ENCODE data around the gene CCND2.

The CCND2 gene

GRCh38 chr12:4257442-4257841, 16.1 kb upstream of the CCND2 start:
- DNase-seq: no peak

- DNase-seq: no peak
These were observed 14.5 kb upstream of the CCND2 start for GRCh38 chr12:4259099-4259498.

GRCh38 chr12:4261655-4262054, 11.9 kb upstream of the CCND2 start:
- DNase-seq: no peak

- no peak for DNase-seq
These were observed 8.3 kb upstream of the CCND2 start for GRCh38 chr12:4265280-4265679.

- DNase-seq: no peak
These were observed 6.6 kb upstream of the CCND2 start for GRCh38 chr12:4266990-4267389.

GRCh38 chr12:4267704-4268328, 5.7 kb upstream of the CCND2 start:
- DNase-seq: no peak

- no peak for DNase-seq
These were observed 5.0 kb upstream of the CCND2 start for GRCh38 chr12:4268329-4269181.

- peak; percentile 39 for DNase-seq
These were observed 4.1 kb upstream of the CCND2 start for GRCh38 chr12:4269279-4269991.

- DNase-seq: no peak
These were observed 3.3 kb upstream of the CCND2 start for GRCh38 chr12:4270016-4270830.

- no peak for DNase-seq
These were observed 2.5 kb upstream of the CCND2 start for GRCh38 chr12:4270831-4271716.

- DNase-seq: peak; percentile 50
These were observed 1.7 kb upstream of the CCND2 start for GRCh38 chr12:4271717-4272423.

- no peak for DNase-seq
These were observed 914 bp upstream of the CCND2 start for GRCh38 chr12:4272424-4273272.

- DNase-seq: no peak
These were observed 300 bp upstream of the CCND2 start for GRCh38 chr12:4273273-4273651.

GRCh38 chr12:4274396-4275015, 944 bp downstream of the CCND2 start:
- DNase-seq: no peak

GRCh38 chr12:4275016-4275869, 1.7 kb downstream of the CCND2 start:
- no peak for DNase-seq

- no peak for DNase-seq
These were observed 2.3 kb downstream of the CCND2 start for GRCh38 chr12:4275870-4276301.

- DNase-seq: peak; percentile 69
These were observed 3.1 kb downstream of the CCND2 start for GRCh38 chr12:4276524-4277204.

GRCh38 chr12:4277205-4277543, 3.6 kb downstream of the CCND2 start:
- DNase-seq: no peak
